ENCODE measurements around the gene MCF2L2. TPM values are rescaled to one million over a fixed set of nuclear protein-coding genes. Genes with fewer than 3 reads are reported as not detected.

The MCF2L2 gene
- total and polyA plus RNA-seq, 9 of the 15 experiments (the other 6 are each of a cell fraction or from before 2014, with no cell fraction given): 0.56 to 4.2 (median 3.0) TPM

- H3K36me3 ChIP-seq (ENCODE audit: control insufficient read depth, insufficient read depth, low read length): no peaks in the 10 kb centered on the region
- no peaks in the 10 kb centered on the region for H3K9me1 ChIP-seq (ENCODE audit: control insufficient read depth, insufficient read depth, low read length)
- H2AFZ ChIP-seq (ENCODE audit: low read depth, low read length): no peak overlapping the region
- BruUV-seq (replicated peaks): no TSS peak
- intact Hi-C loops (cut with micrococcal nuclease): loop anchor here (2.0 to 10.0 kb wide), 3 partner anchors 80 to 673 kb away; no protein-coding TSS in a partner anchor
- DNase-seq (ENCODE audit: extremely low read depth in 1 of 4, low spot score in 3 of 4): no peak
- ChIA-PET POLR2A (interaction anchor here (0.6 to 1.6 kb wide), 2 partner anchors 23 to 115 kb away, joined by 4 to 6 read pairs; no protein-coding TSS in a partner anchor), CTCF (ENCODE audit: low intra/inter-chr PET ratio) (no interaction called here)
- WGBS (ENCODE audit: insufficient coverage, low coverage, missing lambda C conversion rate): 0% methylated on average over 1 of the region's 4 CpGs
- H3K4me2 ChIP-seq (ENCODE audit: insufficient read depth, low read length): no peak overlapping the region
- no peak overlapping the region for H3K9ac ChIP-seq (ENCODE audit: insufficient read depth in 1 of 2, low read depth in 2 of 2, low read length in 2 of 2)
- ATAC-seq: no peak
- in situ Hi-C loops (cut with MboI): loop anchor here (5.0 kb wide), 1 partner anchor 205 kb away; no protein-coding TSS in a partner anchor
- no peak for FAIRE-seq
- H3K79me2 ChIP-seq (ENCODE audit: control insufficient read depth, insufficient read depth, low read length): no peaks in the 10 kb centered on the region
- H3K4me1 ChIP-seq (replicated peaks in 1 of 2; ENCODE audit: control insufficient read depth in 2 of 2, insufficient read depth in 2 of 2, low read length in 2 of 2): peaks cover 0 to 5% of the 10 kb centered on the region in 2 experiments; a peak in 1 of 5 replicates
- no peak overlapping the region for H3K27ac ChIP-seq (ENCODE audit: extremely low read depth, low read depth, low read length)
- H4K20me1 ChIP-seq (replicated peaks; ENCODE audit: control insufficient read depth, insufficient read depth, low read length): no peaks in the 10 kb centered on the region
- H3K4me3 ChIP-seq: no peak overlapping the region
- H3K27me3 ChIP-seq (ENCODE audit: control insufficient read depth in 2 of 2, insufficient read depth in 2 of 2, low read length in 2 of 2): no peaks in the 10 kb centered on the region
- TF ChIP-seq ZNF436 (CRISPR knock-in tag; IDR thresholded peaks at IDR 0.05) (no peak), RBM25 (IDR thresholded peaks at IDR 0.05; ENCODE audit: low read depth, low read length, severe bottlenecking) (peak; percentile 81), SRSF7 (optimal IDR thresholded peaks at IDR 0.05; ENCODE audit: low read depth, low read length) (no peak), BCOR (IDR thresholded peaks at IDR 0.05) (peak; percentile 64; the same call in 1 of the 2 replicates)
- no peaks in the 10 kb centered on the region for H3K9me3 ChIP-seq (replicated peaks; ENCODE audit: control insufficient read depth, insufficient read depth, low read depth, low read length)
These were observed 40.6 kb downstream of the MCF2L2 start for GRCh38 chr3:183387797-183388196.

DNA sequence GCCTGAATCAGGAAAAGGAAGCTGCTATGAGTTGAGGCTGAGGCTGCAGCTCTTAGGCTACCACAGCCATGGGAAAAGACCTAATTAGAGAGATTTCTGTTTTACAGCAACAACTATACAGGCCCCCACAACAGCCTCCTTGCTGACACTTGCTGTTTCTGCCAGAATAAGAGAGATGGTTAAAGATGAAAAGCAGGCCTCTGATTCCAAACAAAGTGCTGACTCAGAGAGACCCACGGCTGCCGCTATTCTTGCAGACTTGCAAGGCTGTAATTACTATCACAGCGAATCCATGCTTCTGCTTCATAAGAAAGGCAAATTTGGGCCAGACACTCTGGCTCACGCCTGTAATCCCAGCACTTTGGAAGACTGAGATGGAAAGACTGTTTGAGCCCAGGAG is 41.8 kb downstream of the MCF2L2 start:
- intact Hi-C loops (cut with micrococcal nuclease) (loop anchor here (1.0 to 10.0 kb wide), 5 partner anchors 81 to 672 kb away; no protein-coding TSS in a partner anchor), in situ Hi-C loops (cut with MboI) (loop anchor here (5.0 kb wide), 1 partner anchor 204 kb away; no protein-coding TSS in a partner anchor)
- Histone ChIP-seq H3K4me2 (ENCODE audit: insufficient read depth, low read length) (no peak overlapping the region), H3K27me3 (ENCODE audit: control insufficient read depth in 2 of 2, insufficient read depth in 2 of 2, low read length in 2 of 2) (no peaks in the 10 kb centered on the region), H2AFZ (ENCODE audit: low read depth, low read length) (no peak overlapping the region), H3K9me1 (ENCODE audit: control insufficient read depth, insufficient read depth, low read length) (no peaks in the 10 kb centered on the region), H3K27ac (ENCODE audit: extremely low read depth, low read depth, low read length) (no peak overlapping the region), H3K36me3 (ENCODE audit: control insufficient read depth, insufficient read depth, low read length) (no peaks in the 10 kb centered on the region), H3K4me1 (replicated peaks in 1 of 2; ENCODE audit: control insufficient read depth in 2 of 2, insufficient read depth in 2 of 2, low read length in 2 of 2) (no peaks in the 10 kb centered on the region; a peak in 1 of 5 replicates), H3K9ac (ENCODE audit: insufficient read depth in 1 of 2, low read depth in 2 of 2, low read length in 2 of 2) (no peak overlapping the region), H3K79me2 (ENCODE audit: control insufficient read depth, insufficient read depth, low read length) (no peaks in the 10 kb centered on the region), H3K9me3 (replicated peaks; ENCODE audit: control insufficient read depth, insufficient read depth, low read depth, low read length) (no peaks in the 10 kb centered on the region), H3K4me3 (no peak overlapping the region), H4K20me1 (replicated peaks; ENCODE audit: control insufficient read depth, insufficient read depth, low read length) (no peaks in the 10 kb centered on the region)
- no peak for ATAC-seq
- no TSS peak for BruUV-seq (replicated peaks)
- 63% methylated on average over 4 of the region's 4 CpGs for WGBS (ENCODE audit: insufficient coverage, low coverage, missing lambda C conversion rate)
- ChIA-PET CTCF (ENCODE audit: low intra/inter-chr PET ratio) (interaction anchor here (0.8 to 6.7 kb wide), 5 partner anchors 174 to 477 kb away, joined by 3 to 48 read pairs (median 6); no protein-coding TSS in a partner anchor), POLR2A (no interaction called here)
- TF ChIP-seq ZNF316 (IDR thresholded peaks at IDR 0.05) (peak; percentile 78), PML (IDR thresholded peaks at IDR 0.05; ENCODE audit: low read length) (no peak), NFRKB (IDR thresholded peaks at IDR 0.05; ENCODE audit: low read depth) (no peak), C11orf30 (IDR thresholded peaks at IDR 0.05; ENCODE audit: low read depth) (peak; percentile 57)
- no peak for FAIRE-seq
- DNase-seq (ENCODE audit: extremely low read depth in 1 of 4, low spot score in 3 of 4): no peak
